C4-2B (cell line): ENCODE measurements around the gene NHLH1.

Experiments
- CTCF ChIP-seq: fragments of 450-650 bp; conservative IDR thresholded peaks from 2 replicates; pipeline ENCODE4 v1.5.1; 2017; ENCODE audit warnings: mild to moderate bottlenecking
- ZFX ChIP-seq: fragments of 450-650 bp; IDR thresholded peaks from 2 replicates; pipeline ENCODE4 v1.6.1; 2017

- TF ChIP-seq CTCF (no peak), ZFX (no peak)
These were observed 1.5 kb upstream of the NHLH1 start for GRCh38 chr1:160365325-160365724.
